ENCODE data around the gene NADK2.
"Not testable (repeated sequence)": the region's sequence is repeated elsewhere in the genome, so short reads cannot be mapped to it uniquely, and the experiment has no call there.

- not testable (repeated sequence) for TF ChIP-seq CTCF (IDR thresholded peaks at IDR 0.05; ENCODE audit: low read depth, low read length); EZH2phosphoT487 (IDR thresholded peaks at IDR 0.05; ENCODE audit: low read depth)
Measured at GRCh38 chr5:36283775-36284174, 42.0 kb upstream of the NADK2 start.

All from OCI-LY3 (cell line).